Suppressor macrophage treated with lipopolysaccharide for 1 hour (primary cell): ENCODE measurements around the gene SNTG2.
A peak's percentile ranks its signal among the peaks of the same experiment; 100 is the strongest.
"Not testable (repeated sequence)": the region's sequence is repeated elsewhere in the genome, so short reads cannot be mapped to it uniquely, and the experiment has no call there.

Experiments used
- DNase-seq, 3 donors: peaks; one replicate each; pipeline ENCODE4 v3.0.0-alpha.2; 2020 to 2022

The SNTG2 gene

GRCh38 chr2:1394709-1395408, 444.2 kb downstream of the SNTG2 start:
- DNase-seq = no peak

- DNase-seq = peak in 1 of 3 donors; percentile 6
These were observed 446.7 kb downstream of the SNTG2 start for GRCh38 chr2:1397350-1397749.

DNA sequence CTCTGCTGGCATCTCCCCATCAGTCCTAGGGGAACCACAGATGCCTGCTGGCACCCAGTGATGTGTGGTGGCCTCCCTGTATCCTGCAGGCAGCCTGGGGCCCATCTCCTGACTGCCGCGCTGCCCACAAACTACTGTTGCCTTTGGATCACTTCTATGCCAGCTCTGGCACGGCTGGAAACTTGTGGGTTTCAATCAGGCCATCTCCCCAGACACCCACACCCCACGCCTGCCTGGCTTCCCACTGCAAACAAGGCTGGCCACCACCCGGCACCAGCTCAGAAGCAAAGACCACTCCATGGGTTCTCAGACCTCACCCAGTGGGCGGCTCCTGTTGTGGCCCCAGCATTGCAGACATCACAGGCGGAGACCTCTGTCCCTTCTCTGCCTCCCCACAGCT, 447.5 kb downstream of the SNTG2 start:
- DNase-seq = no peak

DNA sequence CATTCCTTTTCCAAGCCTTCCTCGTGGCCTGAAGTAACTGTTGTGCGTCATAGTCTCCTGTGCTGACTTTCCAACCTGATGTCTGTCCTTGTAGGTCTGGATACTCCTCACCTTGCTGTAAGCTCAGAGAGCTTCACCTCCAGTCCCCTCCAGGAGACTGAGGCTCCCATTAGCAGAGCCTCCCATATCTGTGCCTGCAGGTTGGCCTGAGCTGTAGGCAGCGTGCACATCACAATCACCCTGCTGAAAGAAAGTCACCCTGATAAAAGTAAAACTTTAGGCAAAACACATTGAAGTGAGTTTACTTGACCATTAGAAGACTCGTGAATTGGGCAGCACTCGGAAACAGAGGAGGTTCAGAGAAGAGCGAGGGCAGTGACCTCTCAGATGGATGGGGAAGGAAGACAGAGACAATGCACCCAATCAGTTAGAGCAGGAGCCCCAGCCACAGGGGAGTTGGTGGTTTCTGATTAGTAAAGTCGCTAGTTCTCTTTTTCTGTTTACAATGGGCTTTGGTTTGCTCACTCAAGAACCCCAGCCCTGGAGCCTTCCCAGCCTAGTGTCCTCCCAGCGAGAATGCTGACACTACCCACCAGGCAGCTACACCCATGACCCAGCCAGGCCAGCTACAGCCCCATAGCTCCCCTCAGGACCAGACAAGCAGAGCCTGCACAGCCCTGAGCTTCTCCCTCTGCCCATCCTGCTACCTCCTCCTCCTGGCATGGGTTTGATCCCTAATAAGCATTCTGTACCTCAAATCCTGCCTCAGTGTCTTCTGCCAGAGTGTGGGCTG, 450.5 kb downstream of the SNTG2 start:
- DNase-seq = no peak

DNA sequence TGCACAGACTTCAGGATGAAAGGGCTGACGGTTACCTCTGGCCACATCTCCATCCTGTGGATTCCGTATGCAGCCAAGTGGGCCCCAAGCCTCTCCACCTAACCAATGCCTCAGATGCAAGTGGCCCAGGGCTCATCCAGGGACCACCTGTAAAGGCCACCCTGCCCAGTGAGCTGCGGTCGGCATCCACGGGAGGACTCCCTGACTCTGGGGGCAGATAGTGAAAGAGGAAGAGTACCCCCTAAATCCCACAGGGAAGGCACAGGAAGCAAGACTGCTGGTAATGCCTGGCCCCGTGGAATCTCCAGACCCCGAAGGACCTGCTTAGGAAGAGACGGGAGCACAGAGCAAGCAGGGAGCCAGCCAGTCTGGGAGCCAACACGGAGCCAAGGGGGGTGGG, 451.4 kb downstream of the SNTG2 start:
- no peak for DNase-seq

GRCh38 chr2:1403565-1403964, 452.9 kb downstream of the SNTG2 start:
- no peak for DNase-seq

GRCh38 chr2:1405124-1405523, 454.5 kb downstream of the SNTG2 start:
- DNase-seq = no peak

- no peak for DNase-seq
These were observed 455.3 kb downstream of the SNTG2 start for GRCh38 chr2:1405967-1406366.

DNA sequence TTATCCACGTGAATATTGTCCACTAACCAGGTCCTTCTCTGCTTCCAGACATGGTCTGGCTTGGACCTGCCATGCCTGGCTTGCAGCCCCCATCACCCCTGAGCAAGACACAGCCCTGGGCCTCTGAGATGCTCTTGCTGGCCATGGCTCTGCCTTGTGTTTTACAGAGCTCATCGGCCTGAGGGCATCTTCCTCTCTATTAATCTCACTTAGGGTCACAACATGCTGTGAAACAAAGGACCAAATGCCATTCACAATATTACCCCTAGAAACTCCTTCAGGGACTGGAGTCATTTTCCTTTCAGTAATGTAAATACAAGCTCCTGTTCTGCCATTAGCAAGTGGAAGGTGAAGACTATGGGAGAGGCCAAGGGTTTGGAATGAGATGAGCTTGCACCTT, 455.8 kb downstream of the SNTG2 start:
- DNase-seq = no peak

DNA sequence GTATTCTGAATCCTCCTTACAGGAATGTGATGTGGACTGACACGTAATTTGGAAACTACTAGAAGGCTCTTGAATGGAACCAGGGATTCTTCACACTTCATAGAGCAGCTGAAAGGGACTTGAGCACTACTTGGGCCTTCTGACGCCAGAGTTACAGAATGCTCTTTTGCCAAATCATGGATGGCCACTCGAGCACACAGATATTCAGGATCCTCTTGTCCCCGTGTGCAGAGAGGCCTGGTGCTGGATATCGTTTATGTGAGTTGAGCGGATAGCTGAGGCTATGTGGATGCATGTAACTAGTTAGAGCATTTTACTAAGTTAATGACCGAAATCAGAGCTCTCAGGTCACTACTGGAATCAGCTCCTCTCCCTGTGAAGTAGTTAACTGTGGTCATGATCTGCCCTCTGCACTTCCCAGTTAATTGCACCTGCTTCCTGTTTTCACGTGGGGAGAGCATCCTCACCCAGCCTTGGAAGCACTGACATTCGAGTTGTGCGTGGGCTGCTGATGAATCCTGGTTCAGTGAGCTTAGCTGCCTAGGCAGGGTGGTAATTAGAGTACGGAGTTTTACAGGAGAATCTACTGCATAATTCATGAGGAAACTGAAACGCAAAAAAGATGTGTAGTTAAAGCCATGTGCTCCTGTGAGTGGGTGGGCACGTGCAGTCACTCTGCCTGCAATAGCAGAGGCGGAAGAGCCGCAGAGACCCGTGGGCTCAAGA, 457.5 kb downstream of the SNTG2 start:
- DNase-seq = no peak

- no peak for DNase-seq
These were observed 462.6 kb downstream of the SNTG2 start, which contains the start of gene TPO for GRCh38 chr2:1413156-1413710. Gene TPO, plus strand, starts transcription at chr2:1413463. Its CDS starts 946 bp downstream, at chr2:1414409.

DNA sequence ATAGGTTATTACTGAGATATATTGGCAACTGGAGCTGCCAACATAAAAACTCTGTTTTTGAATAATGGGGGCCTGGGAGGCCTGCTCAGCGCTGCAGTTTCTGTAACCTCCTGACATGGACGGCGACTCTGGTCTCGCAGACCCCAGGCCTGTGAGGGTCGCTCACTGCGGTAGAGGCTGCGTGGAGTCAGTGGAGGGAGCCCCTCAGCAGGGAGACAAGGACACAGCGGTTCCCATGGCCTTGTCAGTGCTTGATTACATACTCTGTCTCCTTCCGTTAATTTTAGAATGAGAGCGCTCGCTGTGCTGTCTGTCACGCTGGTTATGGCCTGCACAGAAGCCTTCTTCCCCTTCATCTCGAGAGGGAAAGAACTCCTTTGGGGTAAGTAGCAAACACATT, 463.5 kb downstream of the SNTG2 start:
- no peak for DNase-seq

- not testable (repeated sequence) for DNase-seq
These were observed 464.3 kb downstream of the SNTG2 start for GRCh38 chr2:1414901-1415300.

DNA sequence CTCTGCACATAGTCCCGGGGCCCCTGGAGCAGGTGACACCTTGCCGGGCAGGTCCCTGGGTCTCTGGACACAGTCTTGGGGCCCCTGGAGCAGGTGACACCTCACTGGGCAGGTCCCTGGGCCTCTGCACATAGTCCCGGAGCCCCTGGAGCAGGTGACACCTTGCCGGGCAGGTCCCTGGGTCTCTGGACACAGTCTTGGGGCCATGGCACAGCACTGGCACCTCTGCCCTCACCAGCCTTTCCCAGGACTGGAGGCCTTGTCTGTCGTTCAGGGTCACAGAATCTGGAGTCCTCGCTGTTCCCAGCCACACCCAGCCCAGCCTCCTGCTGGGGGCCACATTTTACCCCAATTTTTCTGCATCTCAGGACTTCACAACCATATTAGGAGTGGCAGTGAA, 464.9 kb downstream of the SNTG2 start:
- DNase-seq = no peak
